HG03103 (cell line): ENCODE results near the gene NOL4L.

Experiments
- ATAC-seq: cut with Tn5 transposase; IDR thresholded peaks from one replicate; pipeline ENCODE4 v1.9.1; 2021; ENCODE audit warnings: low read depth; ENCODE audit not compliant: unreplicated experiment

The NOL4L gene

DNA sequence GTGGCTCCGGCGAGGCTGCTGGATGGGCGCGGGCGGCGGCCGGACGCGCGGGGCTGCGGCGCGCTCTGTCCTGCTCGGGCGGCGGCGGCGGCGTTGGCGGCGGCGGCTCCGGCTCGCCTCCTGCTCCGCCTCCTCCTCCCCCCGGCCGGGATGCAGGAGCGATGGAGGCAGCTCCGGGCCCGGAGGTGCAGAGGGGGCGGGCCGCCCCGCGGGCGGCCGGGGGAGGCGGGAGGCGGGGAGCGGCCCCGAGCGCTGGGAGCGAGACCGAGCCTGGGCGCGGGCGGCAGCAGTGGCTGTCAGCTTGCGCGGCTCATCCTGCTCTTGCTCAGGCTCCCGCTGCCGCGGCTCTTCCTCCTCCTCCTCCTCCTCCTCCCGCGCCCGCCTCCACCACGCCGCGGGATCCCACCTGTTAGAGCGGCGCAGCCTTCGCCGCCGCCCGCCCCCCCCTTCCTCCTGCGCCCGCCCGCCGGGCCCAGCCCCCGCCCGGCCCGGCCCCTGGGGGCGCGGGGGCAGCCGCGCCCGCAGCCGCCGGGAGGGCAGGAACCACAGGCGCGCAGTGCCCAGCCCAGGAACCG, at the start of gene NOL4L:
Gene NOL4L, minus strand, starts transcription at position 323 of the 575 bp plus-strand sequence. CDS start 443 bp downstream, outside the sequence.
- no peak for ATAC-seq

- ATAC-seq = no peak
Measured at GRCh38 chr20:32634041-32634805, 49.1 kb upstream of the NOL4L start.

DNA sequence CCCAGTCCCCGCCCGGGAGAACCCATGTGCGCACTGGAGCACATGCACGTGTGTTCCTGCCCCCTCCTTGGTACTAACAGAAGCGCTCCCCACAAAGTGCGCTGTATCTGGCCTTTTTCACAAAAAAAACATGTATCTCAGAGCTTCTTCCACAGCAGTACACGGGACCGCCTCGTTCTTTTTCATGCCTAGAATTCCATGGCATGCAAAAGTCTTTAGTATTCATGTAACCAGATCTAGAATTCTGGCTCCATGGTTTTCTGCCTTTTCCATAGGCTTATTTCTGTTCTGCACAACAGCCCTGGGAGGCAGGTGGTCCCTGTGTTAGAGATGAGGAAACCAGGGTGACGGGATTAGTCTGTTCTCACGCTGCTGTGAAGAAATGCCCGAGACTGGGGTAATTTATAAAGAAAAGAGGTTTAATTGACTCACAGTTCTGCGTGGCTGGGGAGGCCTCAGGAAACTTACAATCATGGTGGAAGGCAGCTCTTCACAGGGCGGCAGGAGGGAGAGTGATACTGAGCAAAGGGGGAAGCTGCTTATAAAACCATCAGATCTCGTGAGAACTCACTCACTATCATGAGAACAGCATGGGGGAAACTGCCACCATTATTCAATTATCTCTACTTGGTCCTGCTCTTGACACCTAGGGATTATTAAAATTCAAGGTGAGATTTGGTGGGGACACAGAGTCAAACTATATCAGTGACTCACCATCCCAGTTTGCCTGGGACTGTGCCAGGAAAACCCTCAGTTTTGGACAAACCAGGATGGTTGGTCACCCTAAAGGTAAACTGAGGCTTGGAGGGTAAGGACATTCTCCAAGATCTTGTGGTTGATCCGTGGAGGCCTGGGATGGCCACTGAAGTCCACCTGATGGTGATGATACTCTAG, 47.6 kb upstream of the NOL4L start:
- ATAC-seq = no peak

DNA sequence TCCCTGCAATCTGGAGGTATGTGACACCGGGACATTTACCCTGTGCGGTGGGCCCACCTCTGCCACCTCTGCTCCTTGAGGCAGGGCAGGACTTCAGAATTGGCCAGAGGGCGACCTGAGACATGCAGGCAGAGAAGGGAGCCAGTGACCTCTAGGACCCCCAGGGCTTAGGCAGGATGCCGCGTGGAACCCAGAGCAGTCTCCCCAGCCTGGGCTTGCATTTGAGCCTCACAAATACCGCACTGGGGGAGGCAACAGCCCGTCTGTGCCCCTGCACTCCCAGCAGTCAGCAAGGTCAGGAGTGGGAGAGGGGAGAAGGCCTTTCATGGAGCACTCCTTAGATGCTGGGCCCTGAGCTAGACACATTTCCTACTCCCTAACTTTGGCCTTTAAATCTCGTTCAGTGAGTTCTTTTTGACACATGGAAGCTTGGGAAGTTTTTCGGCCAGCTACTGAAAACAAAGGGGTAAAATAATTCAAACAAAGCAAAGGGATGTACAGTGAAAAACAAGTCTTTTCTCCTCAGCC, 46.9 kb upstream of the NOL4L start:
- no peak for ATAC-seq

- no peak for ATAC-seq
Measured at GRCh38 chr20:32629813-32630212, 44.7 kb upstream of the NOL4L start.

- ATAC-seq = no peak
Measured at GRCh38 chr20:32628960-32629530, 43.9 kb upstream of the NOL4L start.

DNA sequence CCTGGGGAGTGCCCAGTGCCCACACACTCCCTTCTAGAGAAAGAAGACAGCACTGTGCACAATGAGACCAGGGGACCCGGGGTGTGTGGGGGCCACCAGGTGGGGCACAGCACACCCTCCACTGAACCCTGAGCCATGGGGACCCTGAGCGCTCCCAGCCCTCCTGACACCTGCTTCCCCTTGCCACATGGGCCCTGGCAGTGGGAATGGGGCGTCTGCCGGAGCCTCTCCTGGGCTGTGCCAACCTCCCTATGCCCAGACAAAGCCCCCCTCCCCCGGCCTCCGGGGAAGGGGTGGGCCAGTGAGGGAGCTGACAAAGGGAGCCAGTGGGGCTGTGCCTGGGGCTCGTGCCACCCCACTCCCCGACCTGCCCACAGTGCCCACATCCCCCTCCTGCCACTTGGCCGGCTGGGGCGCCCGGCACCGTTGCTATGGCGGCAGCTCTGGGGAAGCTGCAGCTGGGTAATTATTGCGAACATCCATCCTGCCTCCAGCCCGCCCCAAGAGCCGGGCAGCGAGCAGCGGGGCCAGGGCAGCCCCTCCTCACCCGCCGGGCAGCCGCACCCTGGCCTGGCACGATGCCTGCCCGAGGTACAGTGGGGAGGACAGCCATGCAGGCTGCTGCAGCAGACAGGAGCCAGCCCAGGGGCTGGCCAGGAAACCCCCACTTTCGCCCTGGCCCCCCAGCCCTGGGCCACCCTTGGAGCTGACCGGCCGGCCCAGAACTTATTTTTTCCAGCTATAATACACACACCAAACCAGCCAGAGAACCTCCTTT, 41.9 kb upstream of the NOL4L start:
- no peak for ATAC-seq

DNA sequence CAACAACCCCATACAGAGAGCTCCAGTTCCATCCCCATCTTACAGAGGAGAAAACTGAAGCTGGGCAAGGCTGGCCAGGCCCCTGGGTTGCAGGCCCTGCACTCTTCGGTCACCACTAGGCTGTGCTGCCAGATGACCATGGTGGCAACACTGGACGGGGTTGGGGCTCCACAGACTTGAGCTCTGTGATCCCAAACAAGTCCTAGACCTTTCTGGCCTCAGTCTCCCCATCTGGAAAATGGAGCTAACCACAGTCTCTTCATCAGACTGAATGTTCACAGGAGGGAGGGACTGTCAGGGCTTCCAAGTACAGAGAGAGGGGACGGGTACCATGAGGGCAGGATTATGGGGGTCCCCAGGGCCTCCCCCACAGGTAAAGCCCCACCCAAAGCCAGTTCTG, 41.3 kb upstream of the NOL4L start:
- ATAC-seq = no peak

GRCh38 chr20:32625996-32626395, 40.9 kb upstream of the NOL4L start:
- ATAC-seq = no peak

GRCh38 chr20:32624687-32625345, 39.7 kb upstream of the NOL4L start:
- no peak for ATAC-seq

DNA sequence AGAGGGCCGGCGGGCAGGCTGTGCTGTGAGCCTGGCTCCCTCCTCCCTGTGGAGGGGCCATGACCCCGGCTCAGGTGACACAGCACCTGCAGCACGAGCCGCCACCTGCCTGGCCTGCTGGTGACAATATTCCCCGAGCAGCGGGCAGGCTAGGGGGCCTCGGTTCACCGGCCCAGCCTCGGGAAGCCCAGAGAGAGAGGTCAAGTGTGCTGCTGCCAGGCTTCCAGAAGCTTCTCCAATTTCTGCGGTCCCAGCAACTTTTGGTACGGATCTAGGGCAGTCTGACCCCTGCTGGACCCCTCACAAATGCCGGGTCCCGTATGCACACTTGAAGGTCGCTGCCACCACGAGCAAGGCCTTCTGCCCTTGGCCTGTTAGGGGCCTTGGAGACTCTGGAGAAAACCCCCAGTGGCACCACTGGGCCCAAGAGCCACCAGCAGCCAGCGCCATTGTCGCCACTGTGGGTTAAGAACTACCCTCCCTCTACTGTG, 38.6 kb upstream of the NOL4L start:
- ATAC-seq = no peak

DNA sequence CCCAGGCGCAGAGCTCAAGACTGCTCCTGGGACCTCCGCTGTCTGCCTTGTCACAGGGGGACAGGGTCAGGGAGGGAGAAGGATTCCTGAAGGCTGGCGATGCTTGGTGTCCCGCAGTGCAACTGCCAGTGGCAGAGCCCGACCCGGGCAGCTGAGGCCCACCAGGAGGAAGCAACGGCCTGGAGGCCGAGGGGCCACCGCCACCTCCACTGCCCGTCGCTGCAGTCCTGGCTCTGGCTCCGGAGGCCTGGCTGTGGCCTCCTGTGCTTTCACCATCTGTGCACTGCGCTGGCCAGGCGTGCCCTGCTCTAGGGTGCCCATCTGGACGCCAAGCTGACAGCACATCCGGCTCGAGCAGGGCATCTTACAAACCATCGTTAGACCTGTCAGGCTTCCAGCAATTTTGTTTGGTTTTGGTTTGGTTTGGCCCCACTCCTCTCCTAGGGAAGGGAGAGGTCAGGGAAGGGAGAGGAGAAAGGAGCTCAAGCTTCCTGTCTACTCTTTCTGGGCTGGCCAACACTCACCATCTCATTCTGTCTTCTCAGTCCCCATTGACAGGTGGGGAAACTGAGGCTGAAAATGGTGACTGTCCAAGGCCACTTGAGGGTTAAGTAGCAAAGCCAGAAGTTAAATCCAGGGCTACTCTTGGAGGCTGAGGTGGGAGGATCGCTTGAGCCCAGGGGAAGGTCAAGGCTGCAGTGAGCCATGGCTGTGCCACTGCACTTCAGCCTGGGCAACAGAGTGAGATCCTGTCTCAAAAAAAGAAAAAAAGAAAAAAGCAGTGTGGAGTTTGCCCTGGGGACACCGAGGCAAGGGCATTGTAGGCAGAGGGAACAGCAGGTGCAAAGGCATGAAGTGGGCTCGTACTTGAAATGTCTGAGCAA, 37.7 kb upstream of the NOL4L start:
- no peak for ATAC-seq

- no peak for ATAC-seq
Measured at GRCh38 chr20:32621891-32622584, 36.9 kb upstream of the NOL4L start.

DNA sequence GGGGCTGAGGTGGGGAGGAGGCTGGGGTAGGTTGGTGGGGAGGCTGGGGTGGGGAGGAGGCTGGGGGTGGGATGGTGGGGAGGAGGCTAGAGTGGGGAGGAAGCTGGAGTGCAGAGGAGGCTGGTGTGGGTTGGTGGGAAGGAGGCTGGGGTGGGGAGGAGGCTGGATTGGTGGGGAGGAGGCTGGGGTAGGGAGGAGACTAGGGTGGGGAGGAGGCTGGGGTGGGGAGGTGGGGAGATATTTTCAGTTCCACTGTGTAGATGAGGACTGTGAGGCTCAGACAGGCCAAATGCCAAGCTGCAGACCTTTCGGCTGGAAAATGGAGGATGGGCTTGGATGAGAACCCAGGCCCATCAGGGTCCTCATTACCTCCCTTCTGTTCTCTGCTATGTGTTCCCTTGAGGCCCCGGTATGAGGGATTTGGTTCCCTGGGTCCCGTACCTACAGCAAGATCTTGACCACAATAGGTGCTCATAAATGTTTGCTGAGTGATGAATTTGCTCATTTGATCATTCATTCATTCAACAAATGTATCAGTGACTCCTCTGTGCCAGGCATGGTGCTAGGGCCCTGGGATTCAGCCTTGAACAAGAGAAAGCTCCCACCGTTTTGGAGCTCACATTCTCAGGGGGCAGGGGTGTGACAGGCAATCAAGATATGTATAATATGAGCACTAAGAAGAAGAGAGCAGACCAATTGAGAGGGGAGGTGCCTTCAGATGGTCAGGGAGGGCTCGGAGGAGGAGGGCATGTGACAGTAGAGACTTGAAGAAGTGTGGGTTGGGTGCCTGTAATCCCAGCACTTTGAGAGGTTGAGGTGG, 36.1 kb upstream of the NOL4L start:
- no peak for ATAC-seq

- no peak for ATAC-seq
Measured at GRCh38 chr20:32619586-32619985, 34.5 kb upstream of the NOL4L start.

- ATAC-seq = no peak
Measured at GRCh38 chr20:32614772-32615171, 29.6 kb upstream of the NOL4L start.

DNA sequence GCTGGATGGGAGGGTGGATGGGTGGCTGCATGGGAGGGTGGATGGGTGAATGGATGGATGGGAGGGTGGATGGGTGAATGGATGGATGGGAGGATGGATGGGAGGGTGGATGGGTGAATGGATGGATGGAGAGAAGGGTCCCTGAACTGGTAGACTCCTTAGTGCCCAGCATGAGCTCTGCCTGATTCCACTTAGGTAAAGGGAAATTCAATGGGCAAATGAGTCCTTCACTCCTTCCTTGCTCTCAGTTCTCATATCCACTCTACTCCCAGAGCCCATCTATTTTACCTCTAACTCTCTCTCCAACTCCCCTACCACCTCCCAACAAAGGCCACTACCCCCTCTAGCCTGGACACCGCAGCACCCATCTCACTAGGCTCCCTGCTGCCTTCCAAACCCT, 29.2 kb upstream of the NOL4L start:
- no peak for ATAC-seq
